H9 (cell line): ENCODE data around the gene TFF1. TPM values are rescaled to one million over a fixed set of nuclear protein-coding genes. Genes with fewer than 3 reads are reported as not detected.

ENCODE experiments used
- DNase-seq: peaks from one replicate; pipeline ENCODE4 v3.0.0-alpha.2; 2017
- H2AFZ ChIP-seq: one replicate; pipeline ENCODE4 v1.6.1; 2013; ENCODE audit warnings: mild to moderate bottlenecking, low read length, control low read depth, moderate library complexity
- H2AK5ac ChIP-seq: 2 replicates; pipeline ENCODE4 v1.6.1; 2013; ENCODE audit warnings: low read length, control low read depth, mixed read lengths; ENCODE audit not compliant: insufficient read length
- H2BK120ac ChIP-seq: one replicate; pipeline ENCODE4 v1.6.1; 2013; ENCODE audit warnings: low read depth, mild to moderate bottlenecking, low read length, control low read depth, inconsistent platforms; ENCODE audit not compliant: poor library complexity, severe bottlenecking
- H2BK12ac ChIP-seq: 2 replicates; pipeline ENCODE4 v1.6.1; 2013; ENCODE audit warnings: low read length, control low read depth, mixed read lengths, low read depth; ENCODE audit not compliant: insufficient read length
- H2BK15ac ChIP-seq: 2 replicates; pipeline ENCODE4 v1.6.1; 2013; ENCODE audit warnings: low read depth, low read length, control low read depth
- H2BK20ac ChIP-seq: one replicate; pipeline ENCODE4 v1.6.1; 2013; ENCODE audit warnings: low read depth, mild to moderate bottlenecking, low read length, control low read depth, inconsistent platforms; ENCODE audit not compliant: poor library complexity, severe bottlenecking
- H2BK5ac ChIP-seq: 2 replicates; pipeline ENCODE4 v1.6.1; 2013; ENCODE audit warnings: low read length, control low read depth, mixed read lengths; ENCODE audit not compliant: insufficient read length
- H3K14ac ChIP-seq: 2 replicates; pipeline ENCODE4 v1.6.1; 2013; ENCODE audit warnings: low read length, control low read depth; ENCODE audit not compliant: insufficient read depth
- H3K18ac ChIP-seq: 2 replicates; pipeline ENCODE4 v1.6.1; 2013; ENCODE audit warnings: low read depth, mild to moderate bottlenecking, mixed read lengths, low read length, control low read depth; ENCODE audit not compliant: insufficient read length
- H3K23ac ChIP-seq: 2 replicates; pipeline ENCODE4 v1.6.1; 2013; ENCODE audit warnings: low read length, control low read depth, mixed read lengths, low read depth; ENCODE audit not compliant: insufficient read length
- H3K23me2 ChIP-seq: 2 replicates; pipeline ENCODE4 v1.6.1; 2013; ENCODE audit warnings: low read depth, mild to moderate bottlenecking, mixed read lengths, low read length, control low read depth; ENCODE audit not compliant: insufficient read length, poor library complexity, severe bottlenecking
- H3K27ac ChIP-seq: 2 replicates; pipeline ENCODE4 v1.5.1; 2013; ENCODE audit warnings: low read length, control low read depth, mixed read lengths, low read depth; ENCODE audit not compliant: insufficient read length
- H3K27me3 ChIP-seq: 2 replicates; pipeline ENCODE4 v1.6.1; 2013; ENCODE audit warnings: low read length, control low read depth, inconsistent platforms; ENCODE audit not compliant: insufficient read depth
- H3K4ac ChIP-seq: 2 replicates; pipeline ENCODE4 v1.6.1; 2013; ENCODE audit warnings: low read depth, mild to moderate bottlenecking, control low read depth, inconsistent platforms, low read length, moderate library complexity
- H3K4me1 ChIP-seq: 2 replicates; pipeline ENCODE4 v1.6.1; 2013; ENCODE audit warnings: low read length, control low read depth, inconsistent platforms; ENCODE audit not compliant: insufficient read depth
- H3K4me2 ChIP-seq: 2 replicates; pipeline ENCODE4 v1.6.1; 2013; ENCODE audit warnings: low read length, control low read depth, mixed read lengths; ENCODE audit not compliant: insufficient read length, insufficient read depth
- H3K56ac ChIP-seq: 2 replicates; pipeline ENCODE4 v1.6.1; 2013; ENCODE audit warnings: low read depth, mild to moderate bottlenecking, mixed read lengths, low read length, control low read depth; ENCODE audit not compliant: insufficient read length
- H3K79me1 ChIP-seq: 2 replicates; pipeline ENCODE4 v1.6.1; 2013; ENCODE audit warnings: low read depth, mild to moderate bottlenecking, moderate library complexity, low read length, control low read depth, inconsistent platforms; ENCODE audit not compliant: insufficient read depth, poor library complexity, severe bottlenecking
- H3K79me2 ChIP-seq: 2 replicates; pipeline ENCODE4 v1.6.1; 2013; ENCODE audit warnings: low read length, control low read depth, inconsistent platforms; ENCODE audit not compliant: insufficient read depth
- H3K9ac ChIP-seq: 2 replicates; pipeline ENCODE4 v1.6.1; 2013; ENCODE audit warnings: low read length, control low read depth, mixed read lengths; ENCODE audit not compliant: insufficient read length; ENCODE audit errors: extremely low read depth
- H3K9me3 ChIP-seq: one replicate; pipeline ENCODE4 v1.6.1; 2013; ENCODE audit warnings: low read depth, low read length, inconsistent platforms; ENCODE audit not compliant: control insufficient read depth
- H3T11ph ChIP-seq: one replicate; pipeline ENCODE4 v1.6.1; 2013; ENCODE audit warnings: mild to moderate bottlenecking, low read length, control low read depth, inconsistent platforms
- H4K20me1 ChIP-seq: one replicate; pipeline ENCODE4 v1.6.1; 2013; ENCODE audit not compliant: control insufficient read depth, insufficient read length, insufficient read depth
- H4K5ac ChIP-seq: 2 replicates; pipeline ENCODE4 v1.6.1; 2013; ENCODE audit warnings: low read depth, mild to moderate bottlenecking, mixed read lengths, low read length, control low read depth; ENCODE audit not compliant: insufficient read length
- H4K8ac ChIP-seq: replicated peaks from 2 replicates; pipeline ENCODE4 v1.6.1; 2013; ENCODE audit warnings: low read length, control low read depth, mixed read lengths, low read depth; ENCODE audit not compliant: insufficient read length
- H4K91ac ChIP-seq: 2 replicates; pipeline ENCODE4 v1.6.1; 2013; ENCODE audit warnings: low read depth, mild to moderate bottlenecking, moderate library complexity, mixed read lengths, low read length, control low read depth; ENCODE audit not compliant: insufficient read length
- H3K27ac Mint-ChIP-seq, 3 experiments: 2 replicates in 2 of 3; 3 replicates in 1 of 3; pipeline ENCODE4 v1.8.0; 2020 to 2021; ENCODE audit warnings: mixed read lengths in 3 of 3, mild to moderate bottlenecking in 1 of 3, moderate library complexity in 1 of 3
- H3K27me3 Mint-ChIP-seq: 2 replicates; pipeline ENCODE4 v1.8.0; 2021; ENCODE audit warnings: low read depth, mild to moderate bottlenecking, moderate library complexity, mixed read lengths
- H3K36me3 Mint-ChIP-seq, 3 experiments: 2 replicates in 2 of 3; 3 replicates in 1 of 3; pipeline ENCODE4 v1.8.0; 2020 to 2021; ENCODE audit warnings: low read depth in 3 of 3, mixed read lengths in 3 of 3; ENCODE audit not compliant: insufficient read depth in 1 of 3
- H3K4me1 Mint-ChIP-seq, 2 experiments: 2 replicates each; pipeline ENCODE4 v1.8.0; 2020; ENCODE audit warnings: mixed read lengths in 2 of 2
- H3K4me3 Mint-ChIP-seq, 2 experiments: 2 replicates in 1 of 2; 3 replicates in 1 of 2; pipeline ENCODE4 v1.8.0; 2020 to 2021; ENCODE audit warnings: mild to moderate bottlenecking in 2 of 2, mixed read lengths in 2 of 2, moderate library complexity in 1 of 2
- H3K9me3 Mint-ChIP-seq, 2 experiments: 2 replicates in 1 of 2; 3 replicates in 1 of 2; pipeline ENCODE4 v1.8.0; 2020; ENCODE audit warnings: mild to moderate bottlenecking in 2 of 2, mixed read lengths in 2 of 2, moderate library complexity in 1 of 2
- WGBS: extraction: QIAGEN DNeasy Blood & Tissue Kit; methylation state at CpG from one replicate; pipeline ENCODE4 v1.1.7; 2013; ENCODE audit warnings: missing lambda C conversion rate, low lambda C conversion rate, mixed read lengths; ENCODE audit not compliant: insufficient read length; ENCODE audit errors: extremely low coverage; 5-methylcytosine and 5-hydroxymethylcytosine counted together
- total RNA-seq: library from RNA; stranded (reverse); gene quantifications from 2 replicates; pipeline ENCODE4 v1.2.1, GENCODE V29; 2021
- TF ChIP-seq, protein P1 (sequence below): fragments of 200-600 bp; sonication (generic); conservative IDR thresholded peaks from 3 replicates; pipeline ENCODE4 v1.8.0; 2021; ENCODE audit warnings: antibody characterized with exemption, mild to moderate bottlenecking

The TFF1 gene
- total RNA-seq, 1 experiment from 2014 or later, result not detected

- no peak overlapping the region for H3T11ph ChIP-seq
- WGBS, result no CpG with 5 or more reads among the region's 5 CpGs
- no peaks in the 10 kb centered on the region for H3K79me1 ChIP-seq
- no peak overlapping the region for H3K23ac ChIP-seq
- H4K8ac ChIP-seq, result no peak overlapping the region
- no peak overlapping the region for H3K27ac ChIP-seq
- no peak overlapping the region for H4K5ac ChIP-seq
- H3K9ac ChIP-seq, result no peak overlapping the region
- H3K4me2 ChIP-seq, result no peak overlapping the region
- no peaks in the 10 kb centered on the region for H3K27me3 ChIP-seq
- H2BK120ac ChIP-seq, result no peak overlapping the region
- Mint-ChIP-seq H3K4me3 (no peak overlapping the region), H3K4me1 (peaks cover 45% of the 10 kb centered on the region in 2 experiments), H3K27me3 (peaks cover 23% of the 10 kb centered on the region), H3K27ac (no peak overlapping the region), H3K36me3 (peaks cover 0 to 2% (median 0%) of the 10 kb centered on the region in 3 experiments; a peak in 2 of 7 replicates), H3K9me3 (peaks cover 0 to 7% of the 10 kb centered on the region in 2 experiments; a peak in 1 of 5 replicates)
- H4K20me1 ChIP-seq, result peaks cover 2% of the 10 kb centered on the region
- H3K4me1 ChIP-seq, result peaks cover 6% of the 10 kb centered on the region; the same call in 1 of the 2 replicates
- no peaks in the 10 kb centered on the region for H3K9me3 ChIP-seq
- H2BK5ac ChIP-seq, result no peak overlapping the region
- H2BK12ac ChIP-seq, result no peak overlapping the region
- H4K91ac ChIP-seq, result no peak overlapping the region
- H2BK15ac ChIP-seq, result no peak overlapping the region
- no peak overlapping the region for H2AK5ac ChIP-seq
- H3K23me2 ChIP-seq, result no peaks in the 10 kb centered on the region
- H3K4ac ChIP-seq, result no peak overlapping the region
- TF ChIP-seq, protein P1, sequence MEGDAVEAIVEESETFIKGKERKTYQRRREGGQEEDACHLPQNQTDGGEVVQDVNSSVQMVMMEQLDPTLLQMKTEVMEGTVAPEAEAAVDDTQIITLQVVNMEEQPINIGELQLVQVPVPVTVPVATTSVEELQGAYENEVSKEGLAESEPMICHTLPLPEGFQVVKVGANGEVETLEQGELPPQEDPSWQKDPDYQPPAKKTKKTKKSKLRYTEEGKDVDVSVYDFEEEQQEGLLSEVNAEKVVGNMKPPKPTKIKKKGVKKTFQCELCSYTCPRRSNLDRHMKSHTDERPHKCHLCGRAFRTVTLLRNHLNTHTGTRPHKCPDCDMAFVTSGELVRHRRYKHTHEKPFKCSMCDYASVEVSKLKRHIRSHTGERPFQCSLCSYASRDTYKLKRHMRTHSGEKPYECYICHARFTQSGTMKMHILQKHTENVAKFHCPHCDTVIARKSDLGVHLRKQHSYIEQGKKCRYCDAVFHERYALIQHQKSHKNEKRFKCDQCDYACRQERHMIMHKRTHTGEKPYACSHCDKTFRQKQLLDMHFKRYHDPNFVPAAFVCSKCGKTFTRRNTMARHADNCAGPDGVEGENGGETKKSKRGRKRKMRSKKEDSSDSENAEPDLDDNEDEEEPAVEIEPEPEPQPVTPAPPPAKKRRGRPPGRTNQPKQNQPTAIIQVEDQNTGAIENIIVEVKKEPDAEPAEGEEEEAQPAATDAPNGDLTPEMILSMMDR, result no peak
- H2AFZ ChIP-seq, result no peak overlapping the region
- H3K56ac ChIP-seq, result no peak overlapping the region
- H3K79me2 ChIP-seq, result no peaks in the 10 kb centered on the region
- H2BK20ac ChIP-seq, result no peak overlapping the region
- no peak overlapping the region for H3K18ac ChIP-seq
- H3K14ac ChIP-seq, result no peak overlapping the region
- DNase-seq, result no peak
These were observed 25.0 kb upstream of the TFF1 start for GRCh38 chr21:42391297-42391696.
